Pancreas (tissue), 10 donors: Measurements from ENCODE around the gene ZNF566. TPM values are rescaled to one million over a fixed set of nuclear protein-coding genes. Genes with fewer than 3 reads are reported as not detected.

Source experiments
- ATAC-seq, 4 donors: fragments of 200-7000 bp; cut with Tn5 transposase; one replicate each; pipeline versions ENCODE4 v1.8.0 to v1.9.1; 2020; ENCODE audit warnings: mild to moderate bottlenecking in 4 of 4, moderate library complexity in 4 of 4
- DNase-seq, 6 donors: peaks; one replicate each; pipeline ENCODE4 v3.0.0-alpha.2; 2020
- FAIRE-seq: peaks from 2 replicates; lab custom pipeline; 2012; peaks lifted over from hg19 to GRCh38; lab: Jason Lieb, UNC
- H3K27ac ChIP-seq, 4 donors: fragments of 200-600 bp; sonication (generic); 1 replicate in 3 of 4; 2 replicates in 1 of 4; pipeline versions ENCODE4 v1.5.0 to v1.8.0; 2020
- H3K27me3 ChIP-seq, 4 donors: fragments of 200-600 bp; one replicate each; pipeline ENCODE4 v1.8.0; 2021
- H3K36me3 ChIP-seq, 3 donors: fragments of 200-600 bp; sonication (generic) in 1 of 3; one replicate each; pipeline versions ENCODE4 v1.5.0 to v1.8.0; 2020 to 2021
- H3K4me1 ChIP-seq, 3 donors: fragments of 200-600 bp; one replicate each; pipeline ENCODE4 v1.8.0; 2021
- H3K4me3 ChIP-seq, 4 donors: fragments of 200-600 bp; sonication (generic) in 2 of 4; one replicate each; pipeline versions ENCODE4 v1.5.0 to v1.8.0; 2020 to 2021
- H3K9me3 ChIP-seq, 4 donors: fragments of 200-600 bp; one replicate each; pipeline ENCODE4 v1.8.0; 2021
- WGBS, 2 donors: extraction: QIAGEN DNeasy Blood & Tissue Kit; methylation state at CpG; one replicate each; pipeline ENCODE4 v1.1.7; 2013; 5-methylcytosine and 5-hydroxymethylcytosine counted together
- intact Hi-C, 3 donors: fragments of 100-400 bp; cut with DNase I; formaldehyde crosslinking; loops; one replicate each; pipeline versions ENCODE4 v1.11.1 to v1.14.2; 2022
- polyA plus RNA-seq, 2 donors: library from polyadenylated mRNA; stranded (reverse); fragments of 200-250 nt; gene quantifications; one replicate each; pipeline ENCODE4 v1.2.3, GENCODE V29; 2013
- total RNA-seq, 6 donors: library from RNA; stranded (reverse); fragmentation: NEBNext Ultra II Directional in 4 of 6; extraction: Animal tissue kit (Norgen Biotek cat#: 25700) in 4 of 6; gene quantifications; one replicate each; pipeline versions ENCODE4 v1.2.1 to v1.2.4, GENCODE V29; 2021 to 2023
- TF ChIP-seq, protein P1 (sequence below), 4 donors: fragments of 200-600 bp; sonication (generic) in 3 of 4; IDR thresholded peaks; one replicate each; pipeline versions ENCODE4 v1.5.0 to v1.8.0; 2021; ENCODE audit warnings: antibody characterized with exemption in 4 of 4
- donor health status: healthy with polysubstance abuse.
- donor health status: DM: no; HTN: no; CAD: no; lungs with moderate emphysema.
- donor health status: DM: no; HTN: no; CAD: no.
- donor health status: control.
- donor health status: control.
- donor health status: Bipolar disorder and iron deficiency.
- donor health status: DM: yes; HTN: yes; CAD: no.
- donor health status: DM: no; HTN: no; CAD: no.
- donor health status: DM: no; HTN: no; CAD: no.
- donor health status: DM: yes; HTN: yes; CAD: no.

The ZNF566 gene
- total and polyA plus RNA-seq, 8 donors, result 2.9 to 6.9 (median 4.8) TPM

DNA sequence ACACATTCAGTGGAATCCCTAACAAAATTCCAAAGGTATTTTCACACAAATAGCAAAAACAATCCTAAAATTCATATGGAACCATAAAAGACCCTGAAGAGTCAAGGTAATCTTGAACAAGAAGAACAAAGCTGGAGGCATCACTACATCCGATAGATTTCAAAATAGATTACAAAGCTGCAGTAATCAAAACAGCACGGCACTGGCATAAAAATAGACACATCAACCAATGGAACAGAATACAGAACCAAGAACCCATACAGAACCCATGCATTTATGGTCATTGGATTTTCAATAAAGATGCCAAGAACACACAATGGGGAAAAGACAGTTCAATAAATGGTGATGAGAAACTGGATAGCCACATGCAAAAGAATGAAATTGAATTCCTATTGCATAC lies 32.5 kb downstream of the ZNF566 start:
- Histone ChIP-seq H3K27me3 (no peaks in the 10 kb centered on the region), H3K4me3 (no peak overlapping the region), H3K4me1 (no peaks in the 10 kb centered on the region), H3K36me3 (peaks cover 0 to 11% (median 0%) of the 10 kb centered on the region in 3 donors), H3K9me3 (no peaks in the 10 kb centered on the region), H3K27ac (no peak overlapping the region)
- TF ChIP-seq, protein P1, sequence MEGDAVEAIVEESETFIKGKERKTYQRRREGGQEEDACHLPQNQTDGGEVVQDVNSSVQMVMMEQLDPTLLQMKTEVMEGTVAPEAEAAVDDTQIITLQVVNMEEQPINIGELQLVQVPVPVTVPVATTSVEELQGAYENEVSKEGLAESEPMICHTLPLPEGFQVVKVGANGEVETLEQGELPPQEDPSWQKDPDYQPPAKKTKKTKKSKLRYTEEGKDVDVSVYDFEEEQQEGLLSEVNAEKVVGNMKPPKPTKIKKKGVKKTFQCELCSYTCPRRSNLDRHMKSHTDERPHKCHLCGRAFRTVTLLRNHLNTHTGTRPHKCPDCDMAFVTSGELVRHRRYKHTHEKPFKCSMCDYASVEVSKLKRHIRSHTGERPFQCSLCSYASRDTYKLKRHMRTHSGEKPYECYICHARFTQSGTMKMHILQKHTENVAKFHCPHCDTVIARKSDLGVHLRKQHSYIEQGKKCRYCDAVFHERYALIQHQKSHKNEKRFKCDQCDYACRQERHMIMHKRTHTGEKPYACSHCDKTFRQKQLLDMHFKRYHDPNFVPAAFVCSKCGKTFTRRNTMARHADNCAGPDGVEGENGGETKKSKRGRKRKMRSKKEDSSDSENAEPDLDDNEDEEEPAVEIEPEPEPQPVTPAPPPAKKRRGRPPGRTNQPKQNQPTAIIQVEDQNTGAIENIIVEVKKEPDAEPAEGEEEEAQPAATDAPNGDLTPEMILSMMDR (IDR thresholded peaks at IDR 0.05), result no peak
- no peak for ATAC-seq
- DNase-seq, result no peak
- intact Hi-C loops, result no loop called here
- no peak for FAIRE-seq
- 98 to 99% methylated on average over 2 of the region's 2 CpGs for WGBS, 2 donors

DNA sequence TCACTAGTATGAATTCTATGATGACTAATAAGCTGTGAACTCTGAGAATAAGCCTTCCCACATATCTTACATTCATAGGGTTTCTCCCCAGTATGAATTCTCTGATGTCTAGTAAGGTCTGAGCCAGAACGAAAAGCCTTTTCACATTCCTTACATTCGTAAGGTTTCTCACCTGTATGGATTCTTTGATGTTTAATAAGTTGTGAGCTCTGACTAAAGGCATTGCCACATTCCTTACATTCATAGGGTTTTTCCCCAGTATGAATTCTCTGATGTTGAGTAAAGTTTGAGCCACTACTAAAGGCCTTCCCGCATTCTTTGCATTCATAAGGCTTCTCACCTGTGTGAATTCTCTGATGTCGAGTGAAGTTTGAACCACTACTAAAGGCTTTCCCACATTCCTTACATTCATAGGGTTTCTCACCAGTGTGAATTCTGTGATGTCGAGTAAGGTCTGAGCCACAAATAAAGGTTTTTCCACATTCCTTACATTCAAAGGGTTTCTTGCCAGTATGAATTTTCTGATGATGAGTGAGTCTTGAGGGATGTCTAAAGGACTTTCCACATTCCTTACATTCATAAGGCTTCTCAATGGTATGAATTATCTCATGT lies 40.2 kb downstream of the ZNF566 start:
- H3K4me1 ChIP-seq, result no peaks in the 10 kb centered on the region
- H3K9me3 ChIP-seq, result peaks cover 0 to 14% (median 8%) of the 10 kb centered on the region in 4 donors
- no peak overlapping the region for H3K27ac ChIP-seq
- peaks cover 0 to 28% (median 10%) of the 10 kb centered on the region in 3 donors for H3K36me3 ChIP-seq
- FAIRE-seq (no peak), ATAC-seq (no peak), DNase-seq (no peak)
- intact Hi-C loops, result no loop called here
- TF ChIP-seq, protein P1 (IDR thresholded peaks at IDR 0.05), result no peak
- H3K27me3 ChIP-seq, result no peaks in the 10 kb centered on the region
- no peak overlapping the region for H3K4me3 ChIP-seq
- 97 to 99% methylated on average over 5 of the region's 5 CpGs for WGBS, 2 donors

DNA sequence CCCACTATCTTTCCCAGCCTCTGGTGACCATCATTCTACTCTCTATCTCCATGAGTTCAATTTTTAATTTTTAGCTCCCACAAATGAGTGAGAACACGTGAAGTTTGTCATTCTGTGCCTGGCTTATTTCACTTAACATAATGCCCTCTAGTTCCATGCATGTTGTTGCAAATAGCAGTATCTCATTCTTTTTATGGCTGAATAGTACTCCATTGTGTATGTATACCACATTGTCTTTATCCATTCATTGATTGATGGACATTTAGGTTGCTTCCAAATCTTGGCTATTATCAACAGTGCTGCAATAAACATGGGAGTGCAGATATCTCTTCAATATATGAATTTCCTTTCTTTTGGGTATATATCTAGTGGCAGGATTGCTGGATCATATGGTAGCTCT lies 48.0 kb downstream of the ZNF566 start:
- FAIRE-seq, result no peak
- no peaks in the 10 kb centered on the region for H3K36me3 ChIP-seq
- H3K4me3 ChIP-seq, result no peak overlapping the region
- H3K9me3 ChIP-seq, result peaks cover 0 to 1% (median 0%) of the 10 kb centered on the region in 4 donors
- ATAC-seq, result no peak
- intact Hi-C loops, result no loop called here
- no peaks in the 10 kb centered on the region for H3K27me3 ChIP-seq
- TF ChIP-seq, protein P1 (IDR thresholded peaks at IDR 0.05), result no peak
- no peak for DNase-seq
- WGBS, 2 donors, result 62 to 81% methylated on average over 1 of the region's 1 CpG
- no peak overlapping the region for H3K27ac ChIP-seq
- H3K4me1 ChIP-seq, result no peaks in the 10 kb centered on the region

DNA sequence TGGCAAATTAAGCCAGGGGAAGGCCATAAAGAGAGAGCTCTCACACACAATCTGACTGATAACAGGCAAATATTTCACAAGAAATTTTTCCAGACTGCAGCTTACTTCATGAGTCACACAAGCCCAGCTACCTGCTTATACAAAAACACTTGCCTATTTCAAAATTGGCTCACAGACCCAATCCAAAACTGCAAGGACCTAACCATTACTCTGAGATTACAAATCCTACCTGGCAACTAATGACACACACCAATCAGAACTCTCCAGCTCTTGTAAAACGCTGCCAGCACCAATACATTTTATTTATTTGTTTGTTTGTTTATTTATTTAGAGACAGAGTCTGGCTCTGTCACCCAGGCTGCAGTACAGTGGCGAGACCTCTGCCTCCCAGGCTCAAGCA lies 52.8 kb downstream of the ZNF566 start:
- no peaks in the 10 kb centered on the region for H3K9me3 ChIP-seq
- TF ChIP-seq, protein P1 (IDR thresholded peaks at IDR 0.05), result no peak
- intact Hi-C loops, result no loop called here

DNA sequence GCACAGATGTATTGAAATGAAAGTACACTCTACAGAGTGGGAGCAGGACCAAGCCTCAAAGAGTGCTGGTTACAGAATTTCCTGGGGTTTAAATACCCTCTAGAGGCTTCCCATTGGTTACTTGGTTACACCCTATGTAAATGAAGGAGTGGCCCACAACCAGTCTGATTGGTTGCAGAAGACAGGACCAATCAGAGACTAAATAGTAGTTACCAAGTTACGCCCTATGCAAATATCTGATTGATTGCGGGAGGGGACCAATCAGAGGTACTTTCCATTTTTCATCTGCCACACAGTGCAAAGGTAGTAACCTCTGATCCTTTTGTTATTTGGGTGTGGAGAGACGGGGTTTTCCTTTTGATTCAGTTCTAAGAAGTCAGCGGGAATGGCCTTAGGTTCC lies 65.4 kb downstream of the ZNF566 start:
- WGBS, 2 donors, result 68 to 69% methylated on average over 4 of the region's 4 CpGs
- no peak for FAIRE-seq

More for the DNA sequence above, 52.8 kb downstream of the ZNF566 start:
- Histone ChIP-seq H3K27me3 (no peaks in the 10 kb centered on the region), H3K4me1 (no peaks in the 10 kb centered on the region), H3K4me3 (no peak overlapping the region), H3K27ac (no peak overlapping the region), H3K36me3 (no peaks in the 10 kb centered on the region)
- DNase-seq, result no peak
- FAIRE-seq, result no peak
- 31 to 53% methylated on average over 2 of the region's 2 CpGs for whole genome bisulfite sequencing, 2 donors
- no peak for ATAC-seq

More for the DNA sequence above, 65.4 kb downstream of the ZNF566 start:
- no peak for DNase-seq
- no peaks in the 10 kb centered on the region for H3K9me3 ChIP-seq
- H3K4me3 ChIP-seq, result no peak overlapping the region
- no peaks in the 10 kb centered on the region for H3K36me3 ChIP-seq
- no peaks in the 10 kb centered on the region for H3K27me3 ChIP-seq
- TF ChIP-seq, protein P1 (IDR thresholded peaks at IDR 0.05), result no peak
- no peak for ATAC-seq
- no peak overlapping the region for H3K27ac ChIP-seq
- intact Hi-C loops, result no loop called here
- no peaks in the 10 kb centered on the region for H3K4me1 ChIP-seq
